Measurements from ENCODE around the gene MYBPH. TPM values are rescaled to one million over a fixed set of nuclear protein-coding genes. Genes with fewer than 3 reads are reported as not detected.

MYBPH gene
- total RNA-seq, 6 experiments from 2014 or later: 0.12 TPM; not detected in 5

DNA sequence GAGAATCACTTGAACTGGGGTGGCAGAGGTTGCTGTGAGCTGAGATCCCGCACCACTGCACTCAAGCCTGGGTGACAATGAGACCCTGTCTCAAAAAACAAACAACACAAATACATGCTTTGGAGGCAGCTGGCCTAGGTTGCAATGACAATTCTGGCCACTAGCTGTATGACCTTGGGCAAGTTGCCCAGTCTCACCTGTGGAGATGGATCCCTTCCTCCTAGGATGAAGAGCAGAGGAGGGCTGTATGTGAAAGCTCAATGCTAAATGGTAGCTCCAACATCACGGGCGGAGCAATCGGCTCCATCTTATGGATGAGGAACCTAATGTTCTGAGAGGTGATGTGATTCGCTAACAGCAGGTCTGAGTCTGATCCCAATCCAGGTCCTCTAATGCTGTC, 27.5 kb downstream of the MYBPH start:
- no peak overlapping the region for H3K4me3 ChIP-seq
- ATAC-seq: peak in 1 of 4 donors; percentile 34
- H3K27ac ChIP-seq: no peak overlapping the region
- intact Hi-C loops (cut with DNase I): no loop called here
- no peaks in the 10 kb centered on the region for H3K4me1 ChIP-seq
- no peaks in the 10 kb centered on the region for H3K27me3 ChIP-seq
- TF ChIP-seq CTCF (IDR thresholded peaks at IDR 0.05) (peak; percentile 11 to 33 (median 20)), POLR2A (IDR thresholded peaks at IDR 0.05) (no peak)
- DNase-seq: no peak
- 80% methylated on average over 1 of the region's 5 CpGs for WGBS (ENCODE audit: insufficient coverage, low coverage, low lambda C conversion rate, missing lambda C conversion rate)
- no peaks in the 10 kb centered on the region for H3K9me3 ChIP-seq
- no peaks in the 10 kb centered on the region for H3K36me3 ChIP-seq

DNA sequence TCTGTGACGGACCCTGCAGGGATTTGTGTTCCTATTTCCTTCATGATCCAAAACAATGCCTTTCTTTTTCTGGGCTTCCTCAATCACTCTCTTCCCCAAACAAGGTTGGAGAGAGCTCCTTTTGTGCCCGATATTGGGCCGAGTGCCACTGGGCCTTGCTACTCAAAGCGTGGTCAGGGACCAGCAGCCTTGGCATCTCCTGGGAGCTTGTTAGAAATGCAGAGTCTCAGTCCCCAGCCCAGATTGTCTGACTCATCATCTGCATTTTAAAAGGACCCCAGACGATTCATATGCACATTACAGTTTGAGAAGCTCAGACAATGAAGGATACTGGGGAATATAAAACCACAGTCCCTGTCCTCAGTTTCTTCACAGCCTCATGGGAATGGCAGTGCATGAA, 28.2 kb downstream of the MYBPH start:
- H3K27ac ChIP-seq: no peak overlapping the region
- no peak for ATAC-seq
- no peaks in the 10 kb centered on the region for H3K4me1 ChIP-seq
- no peaks in the 10 kb centered on the region for H3K27me3 ChIP-seq
- TF ChIP-seq POLR2A (IDR thresholded peaks at IDR 0.05): no peak
- H3K36me3 ChIP-seq: no peaks in the 10 kb centered on the region
- no peaks in the 10 kb centered on the region for H3K9me3 ChIP-seq
- intact Hi-C loops (cut with DNase I): no loop called here
- no peak for DNase-seq
- no peak overlapping the region for H3K4me3 ChIP-seq
- 77% methylated on average over 5 of the region's 5 CpGs for WGBS (ENCODE audit: insufficient coverage, low coverage, low lambda C conversion rate, missing lambda C conversion rate)

DNA sequence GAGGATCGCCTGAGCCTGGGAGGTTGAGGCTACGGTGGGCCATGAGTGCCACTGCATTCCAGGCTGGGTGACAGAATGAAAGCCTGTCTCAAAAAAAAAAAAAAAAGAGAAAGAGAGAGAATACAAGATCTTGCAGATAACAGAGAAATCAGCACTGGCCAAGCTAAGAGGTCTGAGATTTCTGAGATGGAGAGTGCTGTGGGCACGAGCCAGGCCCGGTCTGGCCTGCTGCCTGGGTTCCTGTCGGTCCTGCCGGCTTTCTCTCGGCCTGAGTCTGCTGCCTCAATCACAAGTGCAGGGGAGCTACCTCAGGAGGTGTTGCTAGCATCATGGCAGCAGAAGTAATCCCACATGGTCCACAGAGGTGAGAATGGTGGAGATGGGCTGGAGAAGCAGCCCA, 29.1 kb downstream of the MYBPH start:
- intact Hi-C loops (cut with DNase I): no loop called here

DNA sequence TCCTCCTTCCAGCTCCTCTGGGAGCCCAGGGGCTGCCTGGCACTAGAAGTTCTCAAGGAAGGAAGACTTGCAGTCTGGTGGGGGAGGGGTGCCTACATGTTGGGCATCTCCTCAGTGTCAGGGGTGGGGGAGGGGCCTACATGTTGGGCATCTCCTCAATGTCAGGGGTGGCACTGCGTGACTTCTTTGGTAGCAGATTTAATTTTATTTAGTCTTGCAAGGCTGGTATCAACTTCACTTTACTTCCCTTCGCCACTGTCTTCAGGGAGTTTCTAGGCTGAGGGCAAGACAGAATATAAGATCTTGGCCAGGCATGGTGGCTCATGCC, 29.6 kb downstream of the MYBPH start:
- no peak overlapping the region for H3K4me3 ChIP-seq
- ATAC-seq (no peak), DNase-seq (no peak)
- no peaks in the 10 kb centered on the region for H3K36me3 ChIP-seq
- H3K27ac ChIP-seq: no peak overlapping the region
- no CpG with 5 or more reads among the region's 2 CpGs for WGBS (ENCODE audit: insufficient coverage, low coverage, low lambda C conversion rate, missing lambda C conversion rate)
- H3K27me3 ChIP-seq: no peaks in the 10 kb centered on the region
- intact Hi-C loops (cut with DNase I): no loop called here
- no peaks in the 10 kb centered on the region for H3K4me1 ChIP-seq
- no peaks in the 10 kb centered on the region for H3K9me3 ChIP-seq
- TF ChIP-seq POLR2A (IDR thresholded peaks at IDR 0.05): no peak
- TF ChIP-seq CTCF (IDR thresholded peaks at IDR 0.05): no peak

More for the DNA sequence above, 29.1 kb downstream of the MYBPH start:
- Histone ChIP-seq H3K27me3 (no peaks in the 10 kb centered on the region), H3K4me3 (no peak overlapping the region), H3K4me1 (no peaks in the 10 kb centered on the region), H3K27ac (no peak overlapping the region), H3K36me3 (no peaks in the 10 kb centered on the region), H3K9me3 (no peaks in the 10 kb centered on the region)
- ATAC-seq (no peak), DNase-seq (no peak)
- TF ChIP-seq POLR2A (IDR thresholded peaks at IDR 0.05) (no peak), CTCF (IDR thresholded peaks at IDR 0.05) (no peak)
- WGBS (ENCODE audit: insufficient coverage, low coverage, low lambda C conversion rate, missing lambda C conversion rate): 68% methylated on average over 7 of the region's 7 CpGs

GRCh38 chr1:203145321-203146041, 30.1 kb downstream of the MYBPH start:
- H3K27ac ChIP-seq: no peak overlapping the region
- no peak for ATAC-seq

More at GRCh38 chr1:203145321-203146041, 30.1 kb downstream of the MYBPH start:
- intact Hi-C loops (cut with DNase I): no loop called here
- no peaks in the 10 kb centered on the region for H3K9me3 ChIP-seq
- H3K36me3 ChIP-seq: no peaks in the 10 kb centered on the region
- H3K27me3 ChIP-seq: no peaks in the 10 kb centered on the region
- no peaks in the 10 kb centered on the region for H3K4me1 ChIP-seq
- no peak overlapping the region for H3K4me3 ChIP-seq
- no peak for DNase-seq
- 70% methylated on average over 2 of the region's 13 CpGs for WGBS (ENCODE audit: insufficient coverage, low coverage, low lambda C conversion rate, missing lambda C conversion rate)
- TF ChIP-seq POLR2A (IDR thresholded peaks at IDR 0.05) (no peak), CTCF (IDR thresholded peaks at IDR 0.05) (no peak)

Measured in right lobe of liver (tissue), 6 donors.